ENCODE measurements around the gene KIAA1755.

DNA sequence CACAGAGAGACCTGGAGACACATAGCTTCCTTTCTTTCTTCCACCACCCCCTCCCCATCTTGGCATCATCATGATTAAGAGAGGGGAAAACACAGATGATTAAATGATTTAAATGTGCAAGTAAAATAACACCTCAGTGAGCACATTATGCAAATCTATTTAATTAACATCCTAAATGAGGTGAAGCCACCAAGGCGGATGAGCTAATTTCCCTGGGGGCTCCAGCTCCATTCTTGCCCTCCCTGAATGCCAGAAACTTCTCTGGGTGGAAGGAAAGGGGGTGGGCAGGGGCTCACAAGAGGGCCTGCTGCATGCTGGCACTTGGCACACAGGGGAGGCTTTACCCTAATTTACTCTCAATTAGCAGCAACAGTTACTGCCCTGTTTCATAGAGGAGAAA is 62.9 kb downstream of the KIAA1755 start:
- TF ChIP-seq, protein P1, sequence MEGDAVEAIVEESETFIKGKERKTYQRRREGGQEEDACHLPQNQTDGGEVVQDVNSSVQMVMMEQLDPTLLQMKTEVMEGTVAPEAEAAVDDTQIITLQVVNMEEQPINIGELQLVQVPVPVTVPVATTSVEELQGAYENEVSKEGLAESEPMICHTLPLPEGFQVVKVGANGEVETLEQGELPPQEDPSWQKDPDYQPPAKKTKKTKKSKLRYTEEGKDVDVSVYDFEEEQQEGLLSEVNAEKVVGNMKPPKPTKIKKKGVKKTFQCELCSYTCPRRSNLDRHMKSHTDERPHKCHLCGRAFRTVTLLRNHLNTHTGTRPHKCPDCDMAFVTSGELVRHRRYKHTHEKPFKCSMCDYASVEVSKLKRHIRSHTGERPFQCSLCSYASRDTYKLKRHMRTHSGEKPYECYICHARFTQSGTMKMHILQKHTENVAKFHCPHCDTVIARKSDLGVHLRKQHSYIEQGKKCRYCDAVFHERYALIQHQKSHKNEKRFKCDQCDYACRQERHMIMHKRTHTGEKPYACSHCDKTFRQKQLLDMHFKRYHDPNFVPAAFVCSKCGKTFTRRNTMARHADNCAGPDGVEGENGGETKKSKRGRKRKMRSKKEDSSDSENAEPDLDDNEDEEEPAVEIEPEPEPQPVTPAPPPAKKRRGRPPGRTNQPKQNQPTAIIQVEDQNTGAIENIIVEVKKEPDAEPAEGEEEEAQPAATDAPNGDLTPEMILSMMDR (IDR thresholded peaks at IDR 0.05; ENCODE audit: insufficient read depth, low read depth, low read length): no peak
- TF ChIP-seq EZH2 (IDR thresholded peaks at IDR 0.05; ENCODE audit: insufficient read depth, low read length): no peak

All from astrocyte (in vitro differentiated cells and primary cell).